A549 treated with AZD9567 at 1 μM for 4 hours (cell line): ENCODE data around the gene CRB3. TPM values are rescaled to one million over a fixed set of nuclear protein-coding genes. Genes with fewer than 3 reads are reported as not detected.

ENCODE experiments used
- total RNA-seq: library from RNA; stranded (reverse); fragments of 200-300 nt; extraction: Qiagen RNA extraction; gene quantifications from 5 replicates; pipeline ENCODE4 v1.2.3, GENCODE V29; 2022; ENCODE audit not compliant: insufficient read depth

Gene CRB3
- 2.9 to 4.1 TPM (median 3.6 TPM) in 5 replicates for total RNA-seq

GRCh38 chr19:6464070-6464873, at the start of gene CRB3:
CRB3 (plus strand) TSS chr19:6464271; CDS start chr19:6464702, 431 bp downstream.

GRCh38 chr19:6424195-6424938, 39.7 kb upstream of the CRB3 start, which contains the start of gene KHSRP:
KHSRP (minus strand) TSS chr19:6424811; CDS start chr19:6424701, 110 bp downstream.

GRCh38 chr19:6433663-6434062, 30.4 kb upstream of the CRB3 start, which contains the start of gene SLC25A41:
SLC25A41 (minus strand) TSS chr19:6433763; CDS start chr19:6433693, 70 bp downstream.

GRCh38 chr19:6459262-6460098, 4.6 kb upstream of the CRB3 start, which contains the start of gene SLC25A23:
SLC25A23 (minus strand) TSS chr19:6459792; CDS start chr19:6459628, 164 bp downstream.

GRCh38 chr19:6481541-6482342, 17.7 kb downstream of the CRB3 start, which contains the start of gene DENND1C:
DENND1C (minus strand) TSS chr19:6481787; CDS start chr19:6481695, 92 bp downstream.

GRCh38 chr19:6501740-6502648, 37.9 kb downstream of the CRB3 start, which contains the start of gene TUBB4A:
TUBB4A (minus strand) TSS chr19:6502309; CDS start chr19:6502212, 97 bp downstream.

Other genes with a start within 250 kb of the CRB3 start
- gene MLLT1, start 184.3 kb upstream of the CRB3 start, total RNA-seq, result 15.5 to 23.5 TPM (median 22.5 TPM) in 5 replicates
- not detected in 5 replicates for gene ACER1, start 130.7 kb upstream of the CRB3 start, total RNA-seq
- gene CLPP, start 102.7 kb upstream of the CRB3 start, total RNA-seq, result 44.4 to 67.8 TPM (median 64.3 TPM) in 5 replicates
- 24.2 to 39.3 TPM (median 36.1 TPM) in 5 replicates for gene ALKBH7, start 91.5 kb upstream of the CRB3 start, total RNA-seq
- 0.67 to 0.97 TPM (median 0.83 TPM) in 5 replicates for gene PSPN, start 88.3 kb upstream of the CRB3 start, total RNA-seq
- 50.9 to 58.1 TPM (median 55.8 TPM) in 5 replicates for gene GTF2F1, start 71.1 kb upstream of the CRB3 start, total RNA-seq
- 194 to 216 TPM (median 210 TPM) in 5 replicates for gene KHSRP, start 39.5 kb upstream of the CRB3 start, total RNA-seq
- 0.05 to 0.13 TPM (median 0.10 TPM) in 4 of 5 replicates, not detected in the other for gene SLC25A41, start 30.5 kb upstream of the CRB3 start, total RNA-seq
- gene SLC25A23, start 4.5 kb upstream of the CRB3 start, total RNA-seq, result 9.9 to 18.9 TPM (median 18.1 TPM) in 5 replicates
- 0.14 to 0.31 TPM (median 0.26 TPM) in 4 of 5 replicates, not detected in the other for gene DENND1C, start 17.5 kb downstream of the CRB3 start, total RNA-seq
- 2.3 to 6.7 TPM (median 6.5 TPM) in 5 replicates for gene TUBB4A, start 38.0 kb downstream of the CRB3 start, total RNA-seq
- 3.7 to 5.9 TPM (median 4.7 TPM) in 5 replicates for gene TNFSF9, start 66.8 kb downstream of the CRB3 start, total RNA-seq
- gene CD70, start 126.9 kb downstream of the CRB3 start, total RNA-seq, result 8.4 to 24.7 TPM (median 19.9 TPM) in 5 replicates
- 0.08 to 0.16 TPM (median 0.10 TPM) in 4 of 5 replicates, not detected in the other for gene TNFSF14, start 205.9 kb downstream of the CRB3 start, total RNA-seq